ENCODE data around the gene RPS28. TPM values are rescaled to one million over a fixed set of nuclear protein-coding genes. Genes with fewer than 3 reads are reported as not detected.
A peak's percentile ranks its signal among the peaks of the same experiment; 100 is the strongest.
"Not testable (repeated sequence)": the region's sequence is repeated elsewhere in the genome, so short reads cannot be mapped to it uniquely, and the experiment has no call there.

The RPS28 gene
- total RNA-seq, 2 experiments from 2014 or later, result 3,333 to 3,342 TPM

- H3K27ac Mint-ChIP-seq, result no peak overlapping the region
- Histone ChIP-seq H3K36me3 (ENCODE audit: insufficient read depth, low read length) (no peaks in the 10 kb centered on the region), H3K27ac (ENCODE audit: low read depth in 1 of 2, low read length in 2 of 2) (no peak overlapping the region), H3K4me1 (ENCODE audit: insufficient read depth, low read length) (peaks cover 21% of the 10 kb centered on the region), H3K27me3 (ENCODE audit: control insufficient read depth in 1 of 2, insufficient read depth in 2 of 2, low read length in 2 of 2) (peaks cover 0 to 3% of the 10 kb centered on the region in 2 experiments), H3K4me3 (ENCODE audit: low read length) (peak overlapping the region; percentile 83), H3K9me3 (ENCODE audit: control insufficient read depth in 1 of 2, insufficient read depth in 1 of 2, low read length in 2 of 2) (no peaks in the 10 kb centered on the region)
- no peaks in the 10 kb centered on the region for H3K36me3 Mint-ChIP-seq (ENCODE audit: low read depth)
- peaks cover 8% of the 10 kb centered on the region for H3K4me1 Mint-ChIP-seq (ENCODE audit: low read depth)
- DNase-seq (no peak), ATAC-seq (ENCODE audit: poor library complexity) (no peak)
- CTCF ChIA-PET, result no interaction called here
- intact Hi-C loops (cut with DNase I, micrococcal nuclease), result no loop called here
- TF ChIP-seq CTCF (IDR thresholded peaks at IDR 0.05), result no peak
- POLR2A ChIA-PET, result interaction anchor here (2.1 to 2.4 kb wide), 2 partner anchors 21 to 171 kb away, joined by 7 read pairs; partner anchors contain the start of genes NDUFA7, RPS28 and ZNF414
- H3K27me3 Mint-ChIP-seq, result peaks cover 21% of the 10 kb centered on the region
- H3K9me3 Mint-ChIP-seq, result no peaks in the 10 kb centered on the region
- peak overlapping the region; percentile 67 for H3K4me3 Mint-ChIP-seq
Measured at GRCh38 chr19:8342316-8342683, 21.0 kb downstream of the RPS28 start.

GRCh38 chr19:8342684-8343482, 21.6 kb downstream of the RPS28 start, which contains the start of gene KANK3:
Gene KANK3, minus strand, starts transcription at chr19:8343262. Its CDS starts 5,434 bp downstream, at chr19:8337828.
- Mint-ChIP-seq H3K4me1 (ENCODE audit: low read depth) (peaks cover 8% of the 10 kb centered on the region), H3K27ac (no peak within 1 kb of the TSS), H3K4me3 (peak within 1 kb of the TSS; percentile 81), H3K36me3 (ENCODE audit: low read depth) (no peaks in the 10 kb centered on the region), H3K9me3 (no peaks in the 10 kb centered on the region), H3K27me3 (peaks cover 17% of the 10 kb centered on the region)
- ChIA-PET CTCF (interaction anchor here (3.3 kb wide), 1 partner anchor 11 kb away, joined by 17 read pairs; no protein-coding TSS in a partner anchor), POLR2A (interaction anchor here (0.7 to 2.4 kb wide), 4 partner anchors 21 to 299 kb away, joined by 3 to 7 read pairs (median 5); partner anchors contain the start of genes NDUFA7, RAB11B, RPS28 and ZNF414)
- TF ChIP-seq CTCF (IDR thresholded peaks at IDR 0.05), result no peak
- intact Hi-C loops (cut with DNase I, micrococcal nuclease), result no loop called here
- ATAC-seq (ENCODE audit: poor library complexity) (peak; percentile 100), DNase-seq (peak; percentile 83 to 96 (median 90))
- Histone ChIP-seq H3K36me3 (ENCODE audit: insufficient read depth, low read length) (no peaks in the 10 kb centered on the region), H3K27me3 (ENCODE audit: control insufficient read depth in 1 of 2, insufficient read depth in 2 of 2, low read length in 2 of 2) (no peaks in the 10 kb centered on the region), H3K4me3 (ENCODE audit: low read length) (peak within 1 kb of the TSS; percentile 83), H3K27ac (ENCODE audit: low read depth in 1 of 2, low read length in 2 of 2) (peak within 1 kb of the TSS in 1 of 2 donors; percentile 40), H3K9me3 (ENCODE audit: control insufficient read depth in 1 of 2, insufficient read depth in 1 of 2, low read length in 2 of 2) (no peaks in the 10 kb centered on the region), H3K4me1 (ENCODE audit: insufficient read depth, low read length) (peaks cover 21% of the 10 kb centered on the region)

GRCh38 chr19:8343483-8343844, 22.2 kb downstream of the RPS28 start:
- peak overlapping the region; percentile 81 for H3K4me3 Mint-ChIP-seq
- H3K9me3 Mint-ChIP-seq, result no peaks in the 10 kb centered on the region
- no peak for TF ChIP-seq CTCF (IDR thresholded peaks at IDR 0.05)
- ATAC-seq (ENCODE audit: poor library complexity) (no peak), DNase-seq (no peak)
- peak overlapping the region; percentile 83 for H3K4me3 ChIP-seq (ENCODE audit: low read length)
- H3K36me3 Mint-ChIP-seq (ENCODE audit: low read depth), result no peaks in the 10 kb centered on the region
- no peak overlapping the region for H3K27ac Mint-ChIP-seq
- CTCF ChIA-PET, result interaction anchor here (0.7 to 3.3 kb wide), 2 partner anchors 9 to 10 kb away, joined by 3 to 17 read pairs; no protein-coding TSS in a partner anchor
- H3K4me1 ChIP-seq (ENCODE audit: insufficient read depth, low read length), result peaks cover 21% of the 10 kb centered on the region
- no peaks in the 10 kb centered on the region for H3K27me3 ChIP-seq (ENCODE audit: control insufficient read depth in 1 of 2, insufficient read depth in 2 of 2, low read length in 2 of 2)
- no peak overlapping the region for H3K27ac ChIP-seq (ENCODE audit: low read depth in 1 of 2, low read length in 2 of 2)
- H3K4me1 Mint-ChIP-seq (ENCODE audit: low read depth), result peaks cover 8% of the 10 kb centered on the region
- H3K36me3 ChIP-seq (ENCODE audit: insufficient read depth, low read length), result no peaks in the 10 kb centered on the region
- intact Hi-C loops (cut with DNase I, micrococcal nuclease), result no loop called here
- H3K9me3 ChIP-seq (ENCODE audit: control insufficient read depth in 1 of 2, insufficient read depth in 1 of 2, low read length in 2 of 2), result no peaks in the 10 kb centered on the region
- POLR2A ChIA-PET, result interaction anchor here (0.7 to 2.4 kb wide), 5 partner anchors 22 to 299 kb away, joined by 3 to 7 read pairs (median 3); partner anchors contain the start of genes NDUFA7, RAB11B, RPS28 and ZNF414
- H3K27me3 Mint-ChIP-seq, result peaks cover 12% of the 10 kb centered on the region

GRCh38 chr19:8349629-8350372, 28.5 kb downstream of the RPS28 start:
- H3K27me3 Mint-ChIP-seq, result peaks cover 26% of the 10 kb centered on the region
- CTCF ChIA-PET; H3K36me3 Mint-ChIP-seq (ENCODE audit: low read depth); H3K27ac ChIP-seq (ENCODE audit: low read depth in 1 of 2, low read length in 2 of 2); H3K27ac Mint-ChIP-seq; H3K9me3 Mint-ChIP-seq; H3K4me1 ChIP-seq (ENCODE audit: insufficient read depth, low read length); H3K36me3 ChIP-seq (ENCODE audit: insufficient read depth, low read length); H3K4me3 ChIP-seq (ENCODE audit: low read length); DNase-seq; ATAC-seq (ENCODE audit: poor library complexity); H3K4me1 Mint-ChIP-seq (ENCODE audit: low read depth); H3K9me3 ChIP-seq (ENCODE audit: control insufficient read depth in 1 of 2, insufficient read depth in 1 of 2, low read length in 2 of 2); H3K4me3 Mint-ChIP-seq: not testable (repeated sequence)
- POLR2A ChIA-PET, result interaction anchor here (0.7 kb wide), 1 partner anchor 70 kb away, joined by 4 read pairs; no protein-coding TSS in a partner anchor
- intact Hi-C loops (cut with DNase I, micrococcal nuclease), result loop anchor here in 1 of 2 experiments (10.0 kb wide), 2 partner anchors 235 to 725 kb away; no protein-coding TSS in a partner anchor
- peaks cover 2 to 14% of the 10 kb centered on the region in 2 experiments for H3K27me3 ChIP-seq (ENCODE audit: control insufficient read depth in 1 of 2, insufficient read depth in 2 of 2, low read length in 2 of 2)
